Measurements from ENCODE around the gene MIAT.

The MIAT gene

GRCh38 chr22:26709617-26710390, 52.4 kb downstream of the MIAT start:
- H3K4me1 ChIP-seq (ENCODE audit: control insufficient read depth, insufficient read depth, low read length) = no peaks in the 10 kb centered on the region
- H3K27me3 ChIP-seq (ENCODE audit: control insufficient read depth, insufficient read depth, low read length) = no peaks in the 10 kb centered on the region
- no peak overlapping the region for H3K4me3 ChIP-seq (ENCODE audit: low read length)
- no peaks in the 10 kb centered on the region for H3K36me3 ChIP-seq (ENCODE audit: control insufficient read depth, insufficient read depth, low read length)
- no peak overlapping the region for H3K9ac ChIP-seq (ENCODE audit: low read length)
- no peaks in the 10 kb centered on the region for H3K9me3 ChIP-seq (ENCODE audit: control insufficient read depth, low read length)

- no peak overlapping the region for H3K9ac ChIP-seq (ENCODE audit: low read length)
- no peaks in the 10 kb centered on the region for H3K9me3 ChIP-seq (ENCODE audit: control insufficient read depth, low read length)
- H3K36me3 ChIP-seq (ENCODE audit: control insufficient read depth, insufficient read depth, low read length) = no peaks in the 10 kb centered on the region
- H3K4me1 ChIP-seq (ENCODE audit: control insufficient read depth, insufficient read depth, low read length) = no peaks in the 10 kb centered on the region
- H3K4me3 ChIP-seq (ENCODE audit: low read length) = no peak overlapping the region
- no peaks in the 10 kb centered on the region for H3K27me3 ChIP-seq (ENCODE audit: control insufficient read depth, insufficient read depth, low read length)
Measured at GRCh38 chr22:26711205-26711963, 54.0 kb downstream of the MIAT start.

- no peaks in the 10 kb centered on the region for H3K4me1 ChIP-seq (ENCODE audit: control insufficient read depth, insufficient read depth, low read length)
- no peak overlapping the region for H3K9ac ChIP-seq (ENCODE audit: low read length)
- H3K9me3 ChIP-seq (ENCODE audit: control insufficient read depth, low read length) = no peaks in the 10 kb centered on the region
- no peaks in the 10 kb centered on the region for H3K36me3 ChIP-seq (ENCODE audit: control insufficient read depth, insufficient read depth, low read length)
- no peaks in the 10 kb centered on the region for H3K27me3 ChIP-seq (ENCODE audit: control insufficient read depth, insufficient read depth, low read length)
- no peak overlapping the region for H3K4me3 ChIP-seq (ENCODE audit: low read length)
Measured at GRCh38 chr22:26712158-26712557, 54.8 kb downstream of the MIAT start.

GRCh38 chr22:26713823-26714449, 56.5 kb downstream of the MIAT start:
- H3K4me1 ChIP-seq (ENCODE audit: control insufficient read depth, insufficient read depth, low read length) = no peaks in the 10 kb centered on the region
- H3K4me3 ChIP-seq (ENCODE audit: low read length) = no peak overlapping the region
- H3K9ac ChIP-seq (ENCODE audit: low read length) = no peak overlapping the region
- H3K27me3 ChIP-seq (ENCODE audit: control insufficient read depth, insufficient read depth, low read length) = no peaks in the 10 kb centered on the region
- no peaks in the 10 kb centered on the region for H3K36me3 ChIP-seq (ENCODE audit: control insufficient read depth, insufficient read depth, low read length)
- no peaks in the 10 kb centered on the region for H3K9me3 ChIP-seq (ENCODE audit: control insufficient read depth, low read length)

GRCh38 chr22:26714971-26715370, 57.6 kb downstream of the MIAT start:
- no peaks in the 10 kb centered on the region for H3K4me1 ChIP-seq (ENCODE audit: control insufficient read depth, insufficient read depth, low read length)
- no peaks in the 10 kb centered on the region for H3K9me3 ChIP-seq (ENCODE audit: control insufficient read depth, low read length)
- no peak overlapping the region for H3K9ac ChIP-seq (ENCODE audit: low read length)
- H3K36me3 ChIP-seq (ENCODE audit: control insufficient read depth, insufficient read depth, low read length) = no peaks in the 10 kb centered on the region
- H3K4me3 ChIP-seq (ENCODE audit: low read length) = no peak overlapping the region
- no peaks in the 10 kb centered on the region for H3K27me3 ChIP-seq (ENCODE audit: control insufficient read depth, insufficient read depth, low read length)

- no peak overlapping the region for H3K4me3 ChIP-seq (ENCODE audit: low read length)
- no peaks in the 10 kb centered on the region for H3K4me1 ChIP-seq (ENCODE audit: control insufficient read depth, insufficient read depth, low read length)
- H3K9ac ChIP-seq (ENCODE audit: low read length) = no peak overlapping the region
- H3K27me3 ChIP-seq (ENCODE audit: control insufficient read depth, insufficient read depth, low read length) = no peaks in the 10 kb centered on the region
- H3K36me3 ChIP-seq (ENCODE audit: control insufficient read depth, insufficient read depth, low read length) = no peaks in the 10 kb centered on the region
- H3K9me3 ChIP-seq (ENCODE audit: control insufficient read depth, low read length) = no peaks in the 10 kb centered on the region
Measured at GRCh38 chr22:26715392-26715936, 58.1 kb downstream of the MIAT start.

GRCh38 chr22:26718488-26718887, 61.1 kb downstream of the MIAT start:
- H3K9ac ChIP-seq (ENCODE audit: low read length) = no peak overlapping the region
- H3K27me3 ChIP-seq (ENCODE audit: control insufficient read depth, insufficient read depth, low read length) = no peaks in the 10 kb centered on the region
- H3K4me3 ChIP-seq (ENCODE audit: low read length) = no peak overlapping the region
- no peaks in the 10 kb centered on the region for H3K9me3 ChIP-seq (ENCODE audit: control insufficient read depth, low read length)
- no peaks in the 10 kb centered on the region for H3K36me3 ChIP-seq (ENCODE audit: control insufficient read depth, insufficient read depth, low read length)
- no peaks in the 10 kb centered on the region for H3K4me1 ChIP-seq (ENCODE audit: control insufficient read depth, insufficient read depth, low read length)

GRCh38 chr22:26718905-26719304, 61.5 kb downstream of the MIAT start:
- Histone ChIP-seq H3K36me3 (ENCODE audit: control insufficient read depth, insufficient read depth, low read length) (no peaks in the 10 kb centered on the region), H3K4me3 (ENCODE audit: low read length) (no peak overlapping the region), H3K27me3 (ENCODE audit: control insufficient read depth, insufficient read depth, low read length) (no peaks in the 10 kb centered on the region), H3K9me3 (ENCODE audit: control insufficient read depth, low read length) (no peaks in the 10 kb centered on the region), H3K4me1 (ENCODE audit: control insufficient read depth, insufficient read depth, low read length) (no peaks in the 10 kb centered on the region), H3K9ac (ENCODE audit: low read length) (no peak overlapping the region)

- Histone ChIP-seq H3K4me3 (ENCODE audit: low read length) (no peak overlapping the region), H3K36me3 (ENCODE audit: control insufficient read depth, insufficient read depth, low read length) (no peaks in the 10 kb centered on the region), H3K9ac (ENCODE audit: low read length) (no peak overlapping the region), H3K27me3 (ENCODE audit: control insufficient read depth, insufficient read depth, low read length) (no peaks in the 10 kb centered on the region), H3K9me3 (ENCODE audit: control insufficient read depth, low read length) (no peaks in the 10 kb centered on the region), H3K4me1 (ENCODE audit: control insufficient read depth, insufficient read depth, low read length) (no peaks in the 10 kb centered on the region)
Measured at GRCh38 chr22:26722159-26722558, 64.8 kb downstream of the MIAT start.

GRCh38 chr22:26724414-26724813, 67.0 kb downstream of the MIAT start:
- Histone ChIP-seq H3K36me3 (ENCODE audit: control insufficient read depth, insufficient read depth, low read length) (no peaks in the 10 kb centered on the region), H3K4me1 (ENCODE audit: control insufficient read depth, insufficient read depth, low read length) (no peaks in the 10 kb centered on the region), H3K9me3 (ENCODE audit: control insufficient read depth, low read length) (no peaks in the 10 kb centered on the region), H3K27me3 (ENCODE audit: control insufficient read depth, insufficient read depth, low read length) (no peaks in the 10 kb centered on the region), H3K9ac (ENCODE audit: low read length) (no peak overlapping the region), H3K4me3 (ENCODE audit: low read length) (no peak overlapping the region)

- Histone ChIP-seq H3K36me3 (ENCODE audit: control insufficient read depth, insufficient read depth, low read length) (no peaks in the 10 kb centered on the region), H3K9me3 (ENCODE audit: control insufficient read depth, low read length) (no peaks in the 10 kb centered on the region), H3K4me1 (ENCODE audit: control insufficient read depth, insufficient read depth, low read length) (no peaks in the 10 kb centered on the region)
Measured at GRCh38 chr22:26725012-26725676, 67.8 kb downstream of the MIAT start.

More at GRCh38 chr22:26725012-26725676, 67.8 kb downstream of the MIAT start:
- Histone ChIP-seq H3K4me3 (ENCODE audit: low read length) (no peak overlapping the region), H3K9ac (ENCODE audit: low read length) (no peak overlapping the region), H3K27me3 (ENCODE audit: control insufficient read depth, insufficient read depth, low read length) (no peaks in the 10 kb centered on the region)

Measured in mucosa of stomach (tissue), 1 donor.